Prostate gland (tissue), 2 donors: Measurements from ENCODE around the gene MYCL.

ENCODE experiments used
- POLR2AphosphoS5 ChIP-seq: sonication (generic); formaldehyde crosslinking; IDR thresholded peaks from one replicate; pipeline ENCODE4 v1.6.1; 2017; ENCODE audit warnings: antibody characterized with exemption
- TF ChIP-seq, protein P1 (sequence below), 4 experiments: fragments of 200-600 bp in 2 of 4; fragments of 450-650 bp in 2 of 4; sonication (generic) in 2 of 4; IDR thresholded peaks; 1 replicate in 3 of 4; 2 replicates in 1 of 4; pipeline ENCODE4 v1.5.1; 2016 to 2019; ENCODE audit warnings: antibody characterized with exemption in 4 of 4, mild to moderate bottlenecking in 2 of 4, moderate library complexity in 2 of 4

DNA sequence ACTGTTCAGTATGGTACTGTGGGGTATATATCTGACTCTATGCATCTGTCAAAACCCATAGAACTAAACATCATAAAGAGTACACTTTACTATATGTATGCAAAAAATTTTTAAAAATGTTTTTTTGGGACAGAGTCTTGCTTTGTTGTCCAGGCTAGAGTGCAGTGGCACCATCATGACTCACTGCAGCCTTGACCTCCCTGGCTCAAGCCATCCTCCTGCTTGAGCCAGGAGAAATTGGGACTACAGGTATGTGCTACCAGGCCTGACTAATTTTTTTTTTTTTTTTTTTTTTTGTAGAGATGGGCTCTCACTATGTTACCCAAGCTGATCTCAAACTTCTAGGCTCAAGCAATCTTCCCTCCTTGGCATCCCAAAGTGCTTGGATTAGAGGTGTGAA is 29.9 kb downstream of the MYCL start:
- no peak for TF ChIP-seq POLR2AphosphoS5
- TF ChIP-seq, protein P1, sequence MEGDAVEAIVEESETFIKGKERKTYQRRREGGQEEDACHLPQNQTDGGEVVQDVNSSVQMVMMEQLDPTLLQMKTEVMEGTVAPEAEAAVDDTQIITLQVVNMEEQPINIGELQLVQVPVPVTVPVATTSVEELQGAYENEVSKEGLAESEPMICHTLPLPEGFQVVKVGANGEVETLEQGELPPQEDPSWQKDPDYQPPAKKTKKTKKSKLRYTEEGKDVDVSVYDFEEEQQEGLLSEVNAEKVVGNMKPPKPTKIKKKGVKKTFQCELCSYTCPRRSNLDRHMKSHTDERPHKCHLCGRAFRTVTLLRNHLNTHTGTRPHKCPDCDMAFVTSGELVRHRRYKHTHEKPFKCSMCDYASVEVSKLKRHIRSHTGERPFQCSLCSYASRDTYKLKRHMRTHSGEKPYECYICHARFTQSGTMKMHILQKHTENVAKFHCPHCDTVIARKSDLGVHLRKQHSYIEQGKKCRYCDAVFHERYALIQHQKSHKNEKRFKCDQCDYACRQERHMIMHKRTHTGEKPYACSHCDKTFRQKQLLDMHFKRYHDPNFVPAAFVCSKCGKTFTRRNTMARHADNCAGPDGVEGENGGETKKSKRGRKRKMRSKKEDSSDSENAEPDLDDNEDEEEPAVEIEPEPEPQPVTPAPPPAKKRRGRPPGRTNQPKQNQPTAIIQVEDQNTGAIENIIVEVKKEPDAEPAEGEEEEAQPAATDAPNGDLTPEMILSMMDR (IDR thresholded peaks at IDR 0.05): no peak
